HG03442 (cell line): ENCODE measurements around the gene SF3A2.
"Not testable (repeated sequence)": the region's sequence is repeated elsewhere in the genome, so short reads cannot be mapped to it uniquely, and the experiment has no call there.

Experiments
- ATAC-seq: cut with Tn5 transposase; IDR thresholded peaks from one replicate; pipeline ENCODE4 v1.9.1; 2021; ENCODE audit warnings: mild to moderate bottlenecking, moderate library complexity; ENCODE audit not compliant: unreplicated experiment

SF3A2 gene, protein sequence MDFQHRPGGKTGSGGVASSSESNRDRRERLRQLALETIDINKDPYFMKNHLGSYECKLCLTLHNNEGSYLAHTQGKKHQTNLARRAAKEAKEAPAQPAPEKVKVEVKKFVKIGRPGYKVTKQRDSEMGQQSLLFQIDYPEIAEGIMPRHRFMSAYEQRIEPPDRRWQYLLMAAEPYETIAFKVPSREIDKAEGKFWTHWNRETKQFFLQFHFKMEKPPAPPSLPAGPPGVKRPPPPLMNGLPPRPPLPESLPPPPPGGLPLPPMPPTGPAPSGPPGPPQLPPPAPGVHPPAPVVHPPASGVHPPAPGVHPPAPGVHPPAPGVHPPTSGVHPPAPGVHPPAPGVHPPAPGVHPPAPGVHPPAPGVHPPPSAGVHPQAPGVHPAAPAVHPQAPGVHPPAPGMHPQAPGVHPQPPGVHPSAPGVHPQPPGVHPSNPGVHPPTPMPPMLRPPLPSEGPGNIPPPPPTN

GRCh38 chr19:2236314-2237050 is at the start of gene SF3A2, which contains the start of gene PLEKHJ1:
Gene SF3A2 (plus strand): TSS chr19:2236824. CDS start chr19:2243419, 6,595 bp downstream.
Gene PLEKHJ1 (minus strand): TSS chr19:2236329. CDS start chr19:2236248, 81 bp downstream.
- ATAC-seq = peak; percentile 68

GRCh38 chr19:2187159-2187558 is 49.5 kb upstream of the SF3A2 start:
- ATAC-seq = no peak

DNA sequence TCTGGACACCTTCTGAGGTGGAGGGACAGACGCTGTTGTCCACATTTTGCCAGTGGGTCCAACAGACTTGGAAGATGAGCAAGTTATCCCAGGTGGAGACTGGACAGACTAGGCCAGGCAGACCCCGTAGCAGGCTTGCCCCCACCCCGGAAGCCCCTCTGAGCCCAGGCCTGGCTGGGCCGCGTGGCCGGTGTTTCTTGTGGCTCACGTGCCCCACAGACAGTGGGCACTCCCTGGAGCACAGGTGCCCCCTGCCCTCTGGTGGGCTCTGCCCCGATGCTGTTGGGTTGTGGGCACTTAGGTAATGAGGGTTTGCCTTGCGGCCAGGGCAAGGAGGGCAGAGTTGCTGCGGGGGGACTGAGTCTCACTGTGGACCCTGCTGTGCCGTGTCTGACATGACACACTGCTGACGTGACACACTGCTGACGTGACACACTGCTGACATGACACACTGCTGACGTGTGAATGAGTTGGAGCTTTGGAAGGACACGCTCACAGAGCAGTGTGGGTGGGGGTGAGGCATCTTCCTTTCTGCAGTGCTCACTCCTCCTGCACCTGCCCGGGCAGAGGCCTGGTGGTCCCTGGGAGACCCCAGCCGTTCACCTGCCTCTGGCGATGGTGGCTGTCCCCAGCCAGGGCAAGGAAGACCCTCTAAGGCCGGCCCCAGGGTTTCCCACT is 47.8 kb upstream of the SF3A2 start:
- ATAC-seq = no peak

DNA sequence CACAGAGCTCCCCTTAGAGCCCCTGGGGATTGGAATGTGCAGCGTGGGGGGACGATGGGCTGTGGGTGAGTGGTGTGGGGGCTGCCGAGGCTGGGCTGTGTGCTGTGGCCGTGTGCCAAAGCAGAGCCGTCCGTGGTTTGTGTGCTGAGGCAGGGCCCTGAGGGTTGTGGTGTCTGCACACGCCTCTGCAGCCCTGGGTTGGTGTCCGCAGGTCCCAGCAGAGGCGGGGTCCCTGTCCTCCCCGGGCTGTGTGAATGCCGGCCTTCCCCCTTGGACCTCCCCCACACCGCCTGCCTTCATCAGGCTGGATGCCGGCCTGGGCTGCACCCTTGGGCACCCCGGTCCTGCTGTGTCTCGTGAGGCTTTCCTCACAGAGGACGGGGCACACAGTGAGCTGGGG is 46.7 kb upstream of the SF3A2 start:
- ATAC-seq = no peak

GRCh38 chr19:2190848-2191455 is 45.7 kb upstream of the SF3A2 start:
- ATAC-seq = no peak

DNA sequence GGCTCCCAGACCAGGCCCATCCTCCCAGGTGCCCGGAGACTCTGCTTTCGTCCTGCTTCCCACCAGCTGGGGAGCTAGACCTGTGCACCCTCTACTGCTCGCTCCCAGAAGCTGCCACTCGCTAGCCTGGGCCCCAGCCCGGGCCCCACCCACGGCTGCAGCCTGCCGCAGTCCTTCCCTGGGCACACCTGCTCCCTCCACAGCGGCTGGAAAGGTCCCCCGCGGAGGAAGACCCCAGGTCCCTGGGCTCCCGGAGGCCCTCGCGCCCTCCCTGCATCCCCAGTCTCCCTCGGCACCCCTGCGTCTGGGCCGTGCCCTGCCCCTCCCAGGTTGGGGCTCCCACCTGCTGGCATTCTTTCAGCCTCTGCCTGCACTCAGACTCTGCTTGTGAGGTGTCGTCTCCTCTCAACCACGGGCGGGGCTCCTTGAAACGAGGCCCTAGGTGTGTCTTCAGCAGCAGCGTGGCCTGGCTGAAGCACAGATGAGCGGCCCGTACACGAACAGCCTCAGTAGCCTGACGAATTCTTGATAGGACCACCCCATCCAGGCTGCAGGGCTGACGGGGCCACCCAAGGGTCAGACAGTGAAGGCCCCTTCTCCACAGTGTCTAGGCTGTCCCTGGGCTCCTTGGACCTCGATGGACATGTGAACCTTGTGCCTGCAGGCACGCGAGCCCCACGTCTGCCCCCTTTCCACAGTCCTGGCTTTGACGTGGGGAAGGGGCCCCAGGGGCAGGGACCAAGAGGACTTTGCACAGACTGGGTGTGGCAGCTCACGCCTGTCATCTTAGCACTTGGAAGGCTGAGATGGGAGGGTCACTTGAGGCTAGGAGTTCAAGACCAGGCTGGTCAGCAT is 44.9 kb upstream of the SF3A2 start:
- ATAC-seq = no peak

DNA sequence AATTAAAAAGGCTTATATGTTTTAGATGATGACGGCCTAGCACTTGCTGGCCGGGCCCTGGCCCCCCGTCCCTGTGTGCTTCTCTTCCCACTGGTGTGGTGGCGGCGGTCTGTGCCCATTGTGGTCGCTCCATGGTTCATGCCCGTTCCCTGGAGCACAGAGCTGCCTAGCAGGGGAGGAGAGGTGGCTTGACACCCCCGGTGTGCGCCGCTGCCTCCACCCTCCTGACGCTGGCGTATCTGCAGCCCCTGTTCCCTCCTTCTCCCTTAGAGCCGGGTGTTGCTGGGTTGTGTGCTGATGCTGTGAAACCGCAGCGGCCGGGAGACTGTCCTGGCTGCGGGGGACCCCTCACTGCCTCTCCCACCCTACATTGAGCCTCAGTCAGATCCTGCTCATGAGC is 43.8 kb upstream of the SF3A2 start:
- no peak for ATAC-seq

GRCh38 chr19:2193807-2194206 is 42.8 kb upstream of the SF3A2 start:
- no peak for ATAC-seq

- ATAC-seq = no peak
These were observed 42.0 kb upstream of the SF3A2 start for GRCh38 chr19:2194513-2195078.

- ATAC-seq = no peak
These were observed 41.3 kb upstream of the SF3A2 start for GRCh38 chr19:2195361-2195760.

- no peak for ATAC-seq
These were observed 40.7 kb upstream of the SF3A2 start for GRCh38 chr19:2195914-2196313.

- ATAC-seq = no peak
These were observed 39.4 kb upstream of the SF3A2 start for GRCh38 chr19:2197270-2197669.

GRCh38 chr19:2198317-2198716 is 38.3 kb upstream of the SF3A2 start:
- no peak for ATAC-seq

GRCh38 chr19:2199215-2199614 is 37.4 kb upstream of the SF3A2 start:
- no peak for ATAC-seq

DNA sequence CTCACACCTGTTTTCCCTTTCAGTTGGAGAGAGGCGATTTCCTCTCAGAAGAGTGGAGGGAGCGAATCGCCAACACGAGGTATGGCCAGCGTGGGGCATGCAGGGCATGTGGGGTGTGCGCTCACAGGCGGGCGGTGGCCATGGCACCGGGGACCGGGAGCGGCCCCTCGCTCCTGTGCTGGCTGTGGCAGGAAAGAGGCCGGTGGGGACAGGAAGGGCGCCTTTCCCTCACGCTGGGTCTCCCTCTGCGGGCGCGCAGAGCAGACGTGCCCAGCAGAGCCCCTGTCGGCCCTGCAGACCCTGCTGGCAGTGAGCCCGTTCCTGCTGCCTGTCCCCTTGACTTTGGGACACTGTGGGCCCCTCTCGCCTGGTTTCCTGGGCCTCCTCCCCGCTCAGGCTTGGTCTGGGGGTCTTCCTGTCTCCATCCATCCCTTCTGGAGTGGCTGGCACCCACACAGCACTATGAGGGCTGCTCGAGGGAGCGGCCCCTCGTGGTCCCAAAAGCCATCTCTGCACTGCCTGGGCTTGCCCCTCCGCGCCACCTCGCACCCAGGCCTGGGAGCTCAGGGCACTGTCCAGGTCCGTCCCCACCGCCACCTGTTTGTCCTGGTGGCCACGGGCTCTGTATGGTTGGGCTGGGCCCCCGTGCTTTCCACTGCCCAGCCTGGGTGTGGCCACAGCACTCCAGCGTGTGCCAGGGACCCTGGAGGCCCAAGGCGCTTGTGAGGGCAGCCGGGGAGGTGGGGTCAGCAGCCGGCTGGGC is 36.6 kb upstream of the SF3A2 start:
- ATAC-seq = no peak

GRCh38 chr19:2200624-2201294 is 35.9 kb upstream of the SF3A2 start:
- not testable (repeated sequence) for ATAC-seq

GRCh38 chr19:2201473-2202148 is 35.0 kb upstream of the SF3A2 start:
- no peak for ATAC-seq

DNA sequence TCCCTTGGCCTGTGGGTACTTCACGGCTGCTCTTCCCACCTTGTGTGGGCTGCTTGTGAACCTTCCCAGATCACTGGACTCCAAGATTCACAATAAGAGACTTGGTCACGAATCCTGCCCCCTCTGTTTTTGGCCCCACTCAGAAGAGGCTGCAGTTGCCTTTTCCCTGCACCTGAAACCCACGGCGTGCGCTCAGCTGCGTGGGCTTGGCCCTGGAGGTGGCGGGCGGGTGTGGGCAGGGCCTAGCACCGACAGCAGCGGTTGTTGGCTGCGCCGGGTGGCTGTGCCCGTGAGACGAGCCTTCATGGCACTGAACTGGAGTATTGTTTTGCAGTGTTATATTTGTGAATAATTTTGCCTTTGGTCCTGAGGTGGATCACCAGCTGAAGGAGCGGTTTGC is 34.3 kb upstream of the SF3A2 start:
- no peak for ATAC-seq
